Right atrium auricular region (tissue), 2 donors: ENCODE results near the gene KREMEN2. TPM values are rescaled to one million over a fixed set of nuclear protein-coding genes. Genes with fewer than 3 reads are reported as not detected.

Experiments
- DNase-seq: peaks from one replicate; pipeline ENCODE4 v3.0.0-alpha.2; 2019; ENCODE audit warnings: low spot score
- H3K27ac ChIP-seq, 2 donors: fragments of 200-600 bp; sonication (generic); 1 replicate in 1 of 2; 2 replicates in 1 of 2; pipeline ENCODE4 v1.5.1; 2016 to 2019
- H3K27me3 ChIP-seq, 2 donors: fragments of 200-600 bp; sonication (generic); one replicate each; pipeline versions ENCODE4 v1.5.1 to v1.6.0; 2017 to 2019
- H3K36me3 ChIP-seq: fragments of 200-600 bp; sonication (generic); one replicate; pipeline ENCODE4 v1.5.1; 2016
- H3K4me1 ChIP-seq, 2 donors: fragments of 200-600 bp; sonication (generic); one replicate each; pipeline versions ENCODE4 v1.5.1 to v1.6.0; 2017 to 2019
- H3K4me3 ChIP-seq, 2 donors: fragments of 200-600 bp; sonication (generic); 1 replicate in 1 of 2; 2 replicates in 1 of 2; pipeline ENCODE4 v1.5.1; 2017 to 2019; ENCODE audit warnings: mild to moderate bottlenecking in 1 of 2, moderate library complexity in 1 of 2
- H3K9me3 ChIP-seq, 2 donors: fragments of 200-600 bp; sonication (generic); one replicate each; pipeline ENCODE4 v1.5.1; 2019
- CTCF ChIP-seq, 2 donors: fragments of 200-600 bp; sonication (generic); IDR thresholded peaks; one replicate each; pipeline ENCODE4 v1.5.1; 2019; ENCODE audit warnings: antibody characterized with exemption in 2 of 2
- total RNA-seq, 2 donors: library from RNA; depleted of rRNA; stranded (reverse); fragments of >200 nt; gene quantifications; one replicate each; pipeline ENCODE4 v1.1.0, GENCODE V29; 2016

KREMEN2 gene
- total RNA-seq, 2 donors from 2014 or later, result not detected

GRCh38 chr16:2966043-2966807 is 2.1 kb downstream of the KREMEN2 start:
- DNase-seq, result no peak
- peaks cover 40 to 51% of the 10 kb centered on the region in 2 donors for H3K27me3 ChIP-seq
- TF ChIP-seq CTCF (IDR thresholded peaks at IDR 0.05), result no peak
- no peaks in the 10 kb centered on the region for H3K9me3 ChIP-seq
- H3K27ac ChIP-seq, result no peak overlapping the region
- H3K4me1 ChIP-seq, result peaks cover 0 to 66% of the 10 kb centered on the region in 2 donors
- no peaks in the 10 kb centered on the region for H3K36me3 ChIP-seq
- H3K4me3 ChIP-seq, result peak overlapping the region in 1 of 2 donors; percentile 28

- H3K9me3 ChIP-seq, result no peaks in the 10 kb centered on the region
- H3K27ac ChIP-seq, result no peak overlapping the region
- TF ChIP-seq CTCF (IDR thresholded peaks at IDR 0.05), result no peak
- peak overlapping the region in 1 of 2 donors; percentile 28 for H3K4me3 ChIP-seq
- H3K27me3 ChIP-seq, result peaks cover 40 to 51% of the 10 kb centered on the region in 2 donors
- no peak for DNase-seq
- peaks cover 0 to 66% of the 10 kb centered on the region in 2 donors for H3K4me1 ChIP-seq
- H3K36me3 ChIP-seq, result no peaks in the 10 kb centered on the region
Observed at GRCh38 chr16:2966808-2967191, 2.7 kb downstream of the KREMEN2 start.

GRCh38 chr16:2967211-2967631 is 3.1 kb downstream of the KREMEN2 start:
- peak overlapping the region in 1 of 2 donors; percentile 28 for H3K4me3 ChIP-seq
- H3K27me3 ChIP-seq, result peaks cover 37 to 51% of the 10 kb centered on the region in 2 donors

GRCh38 chr16:2967721-2968161 is 3.7 kb downstream of the KREMEN2 start:
- no peak for DNase-seq
- H3K27ac ChIP-seq, result no peak overlapping the region
- no peak overlapping the region for H3K4me3 ChIP-seq
- peaks cover 31 to 50% of the 10 kb centered on the region in 2 donors for H3K27me3 ChIP-seq
- no peaks in the 10 kb centered on the region for H3K36me3 ChIP-seq
- H3K9me3 ChIP-seq, result no peaks in the 10 kb centered on the region
- peaks cover 0 to 66% of the 10 kb centered on the region in 2 donors for H3K4me1 ChIP-seq
- no peak for TF ChIP-seq CTCF (IDR thresholded peaks at IDR 0.05)

More at GRCh38 chr16:2967211-2967631, 3.1 kb downstream of the KREMEN2 start:
- Histone ChIP-seq H3K4me1 (peaks cover 0 to 66% of the 10 kb centered on the region in 2 donors), H3K9me3 (no peaks in the 10 kb centered on the region), H3K36me3 (no peaks in the 10 kb centered on the region), H3K27ac (no peak overlapping the region)
- no peak for TF ChIP-seq CTCF (IDR thresholded peaks at IDR 0.05)
- no peak for DNase-seq

- peak overlapping the region in 1 of 2 donors; percentile 35 for H3K27ac ChIP-seq
- H3K27me3 ChIP-seq, result peaks cover 27 to 43% of the 10 kb centered on the region in 2 donors
- H3K4me3 ChIP-seq, result peak overlapping the region; percentile 58 to 75
- H3K36me3 ChIP-seq, result no peaks in the 10 kb centered on the region
- H3K4me1 ChIP-seq, result peaks cover 0 to 65% of the 10 kb centered on the region in 2 donors
- H3K9me3 ChIP-seq, result no peaks in the 10 kb centered on the region
- TF ChIP-seq CTCF (IDR thresholded peaks at IDR 0.05), result no peak
- no peak for DNase-seq
Observed at GRCh38 chr16:2968368-2968737, 4.3 kb downstream of the KREMEN2 start.
